ENCODE data around the gene SPG7. TPM values are rescaled to one million over a fixed set of nuclear protein-coding genes. Genes with fewer than 3 reads are reported as not detected.

The SPG7 gene
- total RNA-seq, 1 donor from 2014 or later = 96.1 TPM

GRCh38 chr16:89575247-89576152 lies 67.3 kb downstream of the SPG7 start, which contains the start of gene CPNE7:
Gene CPNE7, plus strand, starts transcription at chr16:89575758. Its CDS starts 140 bp downstream, at chr16:89575898.
- peaks cover 5% of the 10 kb centered on the region for H3K79me2 ChIP-seq (ENCODE audit: insufficient read depth, low read length)
- H3K4me1 Mint-ChIP-seq (ENCODE audit: low read depth, unreplicated experiment) = peaks cover 9% of the 10 kb centered on the region
- DNase-seq (ENCODE audit: low read depth) (no peak), FAIRE-seq (no peak)
- no peak within 1 kb of the TSS for H3K27ac ChIP-seq (ENCODE audit: low read depth, low read length)
- no peak for TF ChIP-seq CTCF (IDR thresholded peaks at IDR 0.05; ENCODE audit: insufficient read depth, low read depth, low read length)
- TF ChIP-seq EZH2 (IDR thresholded peaks at IDR 0.05; ENCODE audit: insufficient read depth, low read length) = peak; percentile 60
- H3K36me3 Mint-ChIP-seq (ENCODE audit: low read depth, unreplicated experiment) = no peaks in the 10 kb centered on the region
- H3K4me3 ChIP-seq (ENCODE audit: insufficient read depth, low read depth, low read length) = peak within 1 kb of the TSS; percentile 48
- H3K27me3 Mint-ChIP-seq (ENCODE audit: low read depth, unreplicated experiment) = peaks cover 3% of the 10 kb centered on the region
- no peaks in the 10 kb centered on the region for H3K36me3 ChIP-seq (ENCODE audit: insufficient read depth, low read length)
- peak within 1 kb of the TSS; percentile 55 for H3K9ac ChIP-seq (ENCODE audit: low read length)
- H3K4me2 ChIP-seq (ENCODE audit: low read length) = peak within 1 kb of the TSS; percentile 83
- H3K27ac Mint-ChIP-seq (ENCODE audit: unreplicated experiment) = no peak within 1 kb of the TSS
- peak within 1 kb of the TSS; percentile 89 for H2AFZ ChIP-seq (ENCODE audit: low read depth, low read length)
- no peaks in the 10 kb centered on the region for H3K9me3 Mint-ChIP-seq (ENCODE audit: unreplicated experiment)
- H3K27me3 ChIP-seq (ENCODE audit: insufficient read depth, low read length) = no peaks in the 10 kb centered on the region
- peak within 1 kb of the TSS; percentile 60 for H3K4me3 Mint-ChIP-seq (ENCODE audit: unreplicated experiment)
- no peaks in the 10 kb centered on the region for H4K20me1 ChIP-seq (ENCODE audit: insufficient read depth, low read length)
- no peaks in the 10 kb centered on the region for H3K9me3 ChIP-seq (ENCODE audit: insufficient read depth, low read depth, low read length)
- H3K4me1 ChIP-seq (ENCODE audit: insufficient read depth, low read length) = peaks cover 5% of the 10 kb centered on the region

- peak overlapping the region; percentile 55 for H3K9ac ChIP-seq (ENCODE audit: low read length)
- no peak for DNase-seq (ENCODE audit: low read depth)
- Mint-ChIP-seq H3K9me3 (ENCODE audit: unreplicated experiment) (no peaks in the 10 kb centered on the region), H3K4me1 (ENCODE audit: low read depth, unreplicated experiment) (peaks cover 9% of the 10 kb centered on the region), H3K27me3 (ENCODE audit: low read depth, unreplicated experiment) (peaks cover 3% of the 10 kb centered on the region), H3K36me3 (ENCODE audit: low read depth, unreplicated experiment) (no peaks in the 10 kb centered on the region), H3K27ac (ENCODE audit: unreplicated experiment) (no peak overlapping the region), H3K4me3 (ENCODE audit: unreplicated experiment) (no peak overlapping the region)
- H3K9me3 ChIP-seq (ENCODE audit: insufficient read depth, low read depth, low read length) = no peaks in the 10 kb centered on the region
- no peaks in the 10 kb centered on the region for H4K20me1 ChIP-seq (ENCODE audit: insufficient read depth, low read length)
- H3K4me1 ChIP-seq (ENCODE audit: insufficient read depth, low read length) = peaks cover 9% of the 10 kb centered on the region
- no peaks in the 10 kb centered on the region for H3K36me3 ChIP-seq (ENCODE audit: insufficient read depth, low read length)
- no peak for FAIRE-seq
- TF ChIP-seq EZH2 (IDR thresholded peaks at IDR 0.05; ENCODE audit: insufficient read depth, low read length) (peak; percentile 58), CTCF (IDR thresholded peaks at IDR 0.05; ENCODE audit: insufficient read depth, low read depth, low read length) (no peak)
- peak overlapping the region; percentile 10 for H2AFZ ChIP-seq (ENCODE audit: low read depth, low read length)
- H3K79me2 ChIP-seq (ENCODE audit: insufficient read depth, low read length) = peaks cover 5% of the 10 kb centered on the region
- peak overlapping the region; percentile 48 for H3K4me3 ChIP-seq (ENCODE audit: insufficient read depth, low read depth, low read length)
- no peaks in the 10 kb centered on the region for H3K27me3 ChIP-seq (ENCODE audit: insufficient read depth, low read length)
- no peak overlapping the region for H3K27ac ChIP-seq (ENCODE audit: low read depth, low read length)
- H3K4me2 ChIP-seq (ENCODE audit: low read length) = peak overlapping the region; percentile 83
Measured at GRCh38 chr16:89576153-89577054, 68.2 kb downstream of the SPG7 start.

All from astrocyte (in vitro differentiated cells and primary cell).